Naive thymus-derived CD4-positive, alpha-beta T cell (primary cell): ENCODE results near the gene FRAT2. TPM values are rescaled to one million over a fixed set of nuclear protein-coding genes. Genes with fewer than 3 reads are reported as not detected.

ENCODE experiments used
- ATAC-seq: fragments of 150-1000 bp; cut with Tn5 transposase; 2 replicates; pipeline ENCODE4 v1.10.0; 2021; ENCODE audit warnings: mild to moderate bottlenecking, moderate library complexity
- CTCF ChIA-PET: fragments of 350-600 bp; sonication (Branson Sonifier 250); formaldehyde crosslinking; loops from one replicate; lab custom pipeline; 2021; ENCODE audit warnings: antibody characterized with exemption; lab: Charles Lee
- POLR2A ChIA-PET: fragments of 350-600 bp; sonication (Branson Sonifier 250); formaldehyde crosslinking; loops from one replicate; lab custom pipeline; 2021; ENCODE audit warnings: antibody characterized with exemption, inconsistent platforms; lab: Charles Lee
- DNase-seq, 9 donors: peaks; one replicate each; pipeline versions ENCODE4 v3.0.0 to v3.0.0-alpha.2; 2020 to 2022; ENCODE audit warnings: mixed read lengths in 1 of 9
- H3K27ac ChIP-seq: one replicate; pipeline ENCODE4 v1.7.0; 2013; ENCODE audit warnings: mild to moderate bottlenecking, low read depth, low read length, moderate library complexity
- H3K27me3 ChIP-seq, 2 donors: one replicate each; pipeline ENCODE4 v1.7.0; 2013; ENCODE audit warnings: low read length in 2 of 2, mild to moderate bottlenecking in 2 of 2, moderate library complexity in 2 of 2; ENCODE audit not compliant: control insufficient read depth in 2 of 2, insufficient read depth in 2 of 2
- H3K36me3 ChIP-seq, 3 experiments: 1 replicate in 2 of 3; 2 replicates in 1 of 3; pipeline ENCODE4 v1.7.0; 2013; ENCODE audit warnings: low read length in 3 of 3, mild to moderate bottlenecking in 3 of 3, moderate library complexity in 1 of 3; ENCODE audit not compliant: insufficient read depth in 3 of 3, control insufficient read depth in 2 of 3
- H3K4me1 ChIP-seq, 2 donors: one replicate each; pipeline ENCODE4 v1.7.0; 2013; ENCODE audit warnings: low read length in 2 of 2, mild to moderate bottlenecking in 2 of 2, moderate library complexity in 1 of 2; ENCODE audit not compliant: control insufficient read depth in 2 of 2, insufficient read depth in 2 of 2
- H3K4me3 ChIP-seq: 2 replicates; pipeline ENCODE4 v1.7.0; 2013; ENCODE audit warnings: mild to moderate bottlenecking, low read length
- H3K9me3 ChIP-seq, 3 experiments: 1 replicate in 2 of 3; 2 replicates in 1 of 3; pipeline ENCODE4 v1.7.0; 2013; ENCODE audit warnings: low read length in 3 of 3; ENCODE audit not compliant: control insufficient read depth in 2 of 3
- H3K27ac Mint-ChIP-seq, 9 donors: one replicate each; pipeline ENCODE4 v1.8.0; 2020 to 2022; ENCODE audit warnings: mixed read lengths in 9 of 9, mild to moderate bottlenecking in 8 of 9, moderate library complexity in 5 of 9, inconsistent platforms in 2 of 9
- H3K27me3 Mint-ChIP-seq, 5 donors: one replicate each; pipeline ENCODE4 v1.8.0; 2021 to 2022; ENCODE audit warnings: mixed read lengths in 5 of 5, mild to moderate bottlenecking in 1 of 5
- H3K36me3 Mint-ChIP-seq, 5 donors: one replicate each; pipeline ENCODE4 v1.8.0; 2020 to 2022; ENCODE audit warnings: mixed read lengths in 5 of 5, mild to moderate bottlenecking in 3 of 5, inconsistent platforms in 1 of 5
- H3K4me1 Mint-ChIP-seq, 7 donors: one replicate each; pipeline ENCODE4 v1.8.0; 2020 to 2022; ENCODE audit warnings: mixed read lengths in 7 of 7, mild to moderate bottlenecking in 3 of 7, inconsistent platforms in 1 of 7
- H3K4me3 Mint-ChIP-seq, 10 donors: one replicate each; pipeline ENCODE4 v1.8.0; 2020 to 2022; ENCODE audit warnings: mild to moderate bottlenecking in 10 of 10, mixed read lengths in 10 of 10, moderate library complexity in 6 of 10, inconsistent platforms in 2 of 10
- H3K9me3 Mint-ChIP-seq, 11 donors: one replicate each; pipeline ENCODE4 v1.8.0; 2020 to 2022; ENCODE audit warnings: mixed read lengths in 11 of 11, mild to moderate bottlenecking in 4 of 11, inconsistent platforms in 1 of 11, moderate library complexity in 1 of 11
- intact Hi-C, 2 donors: fragments of 100-400 bp; cut with micrococcal nuclease; formaldehyde crosslinking; loops; one replicate each; pipeline ENCODE4 v1.15.1; 2023
- polyA plus RNA-seq, 2 donors: library from polyadenylated mRNA; unstranded; fragments of 300-500 nt; fragmentation: Illumina TruSeq; gene quantifications; one replicate each; pipeline ENCODE4 v1.2.3, GENCODE V29; 2021
- total RNA-seq, 6 experiments: library from RNA in 5 of 6; stranded (reverse) in 5 of 6; gene quantifications; 1 replicate in 5 of 6; 2 replicates in 1 of 6; pipeline ENCODE4 v1.2.3 and lab custom pipeline; 2021 to 2026

Gene FRAT2
- total and polyA plus RNA-seq, 7 experiments from 2014 or later, result 9.3 to 39.7 (median 27.2) TPM

GRCh38 chr10:97358349-97358748 is 23.8 kb upstream of the FRAT2 start:
- POLR2A ChIA-PET, result interaction anchor here (0.5 kb wide), 1 partner anchor 47 kb away, joined by 3 read pairs; no protein-coding TSS in a partner anchor
- ATAC-seq (no peak), DNase-seq (no peak)
- H3K36me3 ChIP-seq, result peaks cover 0 to 52% (median 0%) of the 10 kb centered on the region in 3 experiments
- CTCF ChIA-PET, result interaction anchor here (1.0 to 7.6 kb wide), 3 partner anchors 73 to 84 kb away, joined by 6 to 83 read pairs (median 13); no protein-coding TSS in a partner anchor
- H3K27ac Mint-ChIP-seq, result no peak overlapping the region
- no peaks in the 10 kb centered on the region for H3K9me3 ChIP-seq
- H3K4me3 Mint-ChIP-seq, result no peak overlapping the region
- H3K36me3 Mint-ChIP-seq, result peaks cover 0 to 14% (median 10%) of the 10 kb centered on the region in 5 donors
- peaks cover 0 to 11% (median 0%) of the 10 kb centered on the region in 7 donors for H3K4me1 Mint-ChIP-seq
- no peaks in the 10 kb centered on the region for H3K27me3 ChIP-seq
- no peak overlapping the region for H3K4me3 ChIP-seq
- H3K27ac ChIP-seq, result no peak overlapping the region
- intact Hi-C loops, result no loop called here
- no peaks in the 10 kb centered on the region for H3K4me1 ChIP-seq
- no peaks in the 10 kb centered on the region for H3K9me3 Mint-ChIP-seq
- no peaks in the 10 kb centered on the region for H3K27me3 Mint-ChIP-seq

- intact Hi-C loops, result no loop called here
- H3K4me3 ChIP-seq, result no peak overlapping the region
Measured at GRCh38 chr10:97356918-97357317, 22.4 kb upstream of the FRAT2 start.

GRCh38 chr10:97356318-97356914 is 21.9 kb upstream of the FRAT2 start:
- DNase-seq, result no peak
- Histone ChIP-seq H3K4me3 (no peak overlapping the region), H3K4me1 (no peaks in the 10 kb centered on the region), H3K9me3 (no peaks in the 10 kb centered on the region), H3K27me3 (no peaks in the 10 kb centered on the region), H3K36me3 (peaks cover 0 to 39% (median 0%) of the 10 kb centered on the region in 3 experiments), H3K27ac (no peak overlapping the region)
- Mint-ChIP-seq H3K36me3 (peaks cover 0 to 14% (median 10%) of the 10 kb centered on the region in 5 donors), H3K4me3 (no peak overlapping the region), H3K27ac (no peak overlapping the region), H3K27me3 (no peaks in the 10 kb centered on the region), H3K4me1 (peaks cover 0 to 11% (median 0%) of the 10 kb centered on the region in 7 donors), H3K9me3 (no peaks in the 10 kb centered on the region)
- CTCF ChIA-PET, result interaction anchor here (0.9 to 7.6 kb wide), 4 partner anchors 15 to 82 kb away, joined by 3 to 83 read pairs (median 6); no protein-coding TSS in a partner anchor
- ATAC-seq, result peak; percentile 65
- POLR2A ChIA-PET, result no interaction called here
- intact Hi-C loops, result no loop called here

More at GRCh38 chr10:97356918-97357317, 22.4 kb upstream of the FRAT2 start:
- Mint-ChIP-seq H3K27me3 (no peaks in the 10 kb centered on the region), H3K4me3 (no peak overlapping the region), H3K27ac (no peak overlapping the region), H3K4me1 (peaks cover 0 to 11% (median 0%) of the 10 kb centered on the region in 7 donors), H3K9me3 (no peaks in the 10 kb centered on the region), H3K36me3 (peaks cover 0 to 14% (median 10%) of the 10 kb centered on the region in 5 donors)
- peaks cover 0 to 39% (median 0%) of the 10 kb centered on the region in 3 experiments for H3K36me3 ChIP-seq
- DNase-seq (no peak), ATAC-seq (no peak)
- ChIA-PET CTCF (interaction anchor here (0.9 to 7.6 kb wide), 3 partner anchors 14 to 83 kb away, joined by 3 to 83 read pairs (median 13); no protein-coding TSS in a partner anchor), POLR2A (no interaction called here)
- H3K4me1 ChIP-seq, result no peaks in the 10 kb centered on the region
- no peaks in the 10 kb centered on the region for H3K27me3 ChIP-seq
- H3K27ac ChIP-seq, result no peak overlapping the region
- H3K9me3 ChIP-seq, result no peaks in the 10 kb centered on the region

- Mint-ChIP-seq H3K27me3 (no peaks in the 10 kb centered on the region), H3K4me1 (peaks cover 0 to 11% (median 0%) of the 10 kb centered on the region in 7 donors), H3K4me3 (no peak overlapping the region), H3K27ac (peak overlapping the region in 1 of 9 donors; percentile 11), H3K9me3 (no peaks in the 10 kb centered on the region), H3K36me3 (peaks cover 0 to 14% (median 10%) of the 10 kb centered on the region in 5 donors)
- intact Hi-C loops, result loop anchor here (2.0 kb wide), 1 partner anchor 77 kb away; no protein-coding TSS in a partner anchor
- no peaks in the 10 kb centered on the region for H3K4me1 ChIP-seq
- no peak overlapping the region for H3K27ac ChIP-seq
- ChIA-PET POLR2A (no interaction called here), CTCF (interaction anchor here (1.0 to 7.6 kb wide), 4 partner anchors 24 to 81 kb away, joined by 3 to 83 read pairs (median 6); no protein-coding TSS in a partner anchor)
- H3K27me3 ChIP-seq, result no peaks in the 10 kb centered on the region
- DNase-seq, result peak in 4 of 9 donors; percentile 16 to 25 (median 20)
- no peak overlapping the region for H3K4me3 ChIP-seq
- no peaks in the 10 kb centered on the region for H3K9me3 ChIP-seq
- H3K36me3 ChIP-seq, result peaks cover 0 to 36% (median 0%) of the 10 kb centered on the region in 3 experiments
- no peak for ATAC-seq
Measured at GRCh38 chr10:97355571-97355975, 21.0 kb upstream of the FRAT2 start.

GRCh38 chr10:97353945-97354344 is 19.4 kb upstream of the FRAT2 start:
- no peaks in the 10 kb centered on the region for H3K4me1 ChIP-seq

GRCh38 chr10:97349752-97350513 is 15.4 kb upstream of the FRAT2 start:
- ATAC-seq (no peak), DNase-seq (no peak)
- no peaks in the 10 kb centered on the region for H3K9me3 Mint-ChIP-seq
- intact Hi-C loops, result no loop called here
- no peaks in the 10 kb centered on the region for H3K27me3 ChIP-seq
- H3K27me3 Mint-ChIP-seq, result no peaks in the 10 kb centered on the region
- no peaks in the 10 kb centered on the region for H3K4me1 ChIP-seq
- H3K27ac ChIP-seq, result no peak overlapping the region
- H3K4me3 Mint-ChIP-seq, result no peak overlapping the region
- H3K9me3 ChIP-seq, result no peaks in the 10 kb centered on the region
- POLR2A ChIA-PET, result no interaction called here
- H3K4me3 ChIP-seq, result no peak overlapping the region
- no peaks in the 10 kb centered on the region for H3K4me1 Mint-ChIP-seq
- CTCF ChIA-PET, result interaction anchor here (0.7 to 1.1 kb wide), 2 partner anchors 30 to 71 kb away, joined by 3 to 4 read pairs; no protein-coding TSS in a partner anchor
- peak overlapping the region in 1 of 9 donors; percentile 25 for H3K27ac Mint-ChIP-seq
- H3K36me3 ChIP-seq, result no peaks in the 10 kb centered on the region
- no peaks in the 10 kb centered on the region for H3K36me3 Mint-ChIP-seq

More at GRCh38 chr10:97353945-97354344, 19.4 kb upstream of the FRAT2 start:
- H3K4me3 ChIP-seq, result no peak overlapping the region
- ATAC-seq (peak; percentile 69), DNase-seq (no peak)
- H3K36me3 ChIP-seq, result peaks cover 0 to 20% (median 0%) of the 10 kb centered on the region in 3 experiments
- Mint-ChIP-seq H3K27me3 (no peaks in the 10 kb centered on the region), H3K36me3 (peaks cover 0 to 12% (median 10%) of the 10 kb centered on the region in 5 donors), H3K9me3 (no peaks in the 10 kb centered on the region), H3K27ac (peak overlapping the region in 1 of 9 donors; percentile 20), H3K4me1 (peaks cover 0 to 11% (median 0%) of the 10 kb centered on the region in 7 donors), H3K4me3 (no peak overlapping the region)
- POLR2A ChIA-PET, result interaction anchor here (0.5 kb wide), 1 partner anchor 23 kb away, joined by 4 read pairs; no protein-coding TSS in a partner anchor
- intact Hi-C loops, result loop anchor here (2.0 kb wide), 1 partner anchor 75 kb away; no protein-coding TSS in a partner anchor
- CTCF ChIA-PET, result interaction anchor here (0.6 to 7.6 kb wide), 3 partner anchors 49 to 74 kb away, joined by 3 to 83 read pairs (median 4); no protein-coding TSS in a partner anchor
- H3K27me3 ChIP-seq, result no peaks in the 10 kb centered on the region
- H3K9me3 ChIP-seq, result no peaks in the 10 kb centered on the region
- H3K27ac ChIP-seq, result no peak overlapping the region
